ENCODE data around the gene NF1.
A peak's percentile ranks its signal among the peaks of the same experiment; 100 is the strongest.

The NF1 gene

DNA sequence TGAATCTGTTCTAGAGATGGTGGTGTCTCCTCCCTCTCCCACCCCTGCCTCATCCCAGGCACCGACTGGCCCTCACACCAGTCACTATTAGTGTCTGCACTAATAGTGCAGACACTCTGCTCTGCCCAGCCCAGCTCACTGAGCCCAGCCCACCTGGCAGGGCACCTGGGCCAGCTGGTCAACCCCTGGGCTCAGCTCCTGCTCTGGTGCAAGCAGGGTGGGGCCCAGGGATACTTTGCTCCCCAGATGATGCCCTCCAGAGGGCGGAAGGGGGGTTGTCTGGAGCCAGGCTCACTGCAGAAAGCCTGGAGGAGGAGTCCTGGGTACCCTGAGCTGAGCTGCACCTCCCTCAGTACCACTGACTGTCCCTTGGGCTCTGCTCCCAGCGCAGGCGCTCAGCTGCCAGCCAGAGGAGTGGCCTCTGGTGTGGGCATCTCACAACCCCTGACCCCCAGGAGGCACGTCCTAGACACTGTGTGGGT is 311.2 kb downstream of the NF1 start:
- TF ChIP-seq, protein P1, sequence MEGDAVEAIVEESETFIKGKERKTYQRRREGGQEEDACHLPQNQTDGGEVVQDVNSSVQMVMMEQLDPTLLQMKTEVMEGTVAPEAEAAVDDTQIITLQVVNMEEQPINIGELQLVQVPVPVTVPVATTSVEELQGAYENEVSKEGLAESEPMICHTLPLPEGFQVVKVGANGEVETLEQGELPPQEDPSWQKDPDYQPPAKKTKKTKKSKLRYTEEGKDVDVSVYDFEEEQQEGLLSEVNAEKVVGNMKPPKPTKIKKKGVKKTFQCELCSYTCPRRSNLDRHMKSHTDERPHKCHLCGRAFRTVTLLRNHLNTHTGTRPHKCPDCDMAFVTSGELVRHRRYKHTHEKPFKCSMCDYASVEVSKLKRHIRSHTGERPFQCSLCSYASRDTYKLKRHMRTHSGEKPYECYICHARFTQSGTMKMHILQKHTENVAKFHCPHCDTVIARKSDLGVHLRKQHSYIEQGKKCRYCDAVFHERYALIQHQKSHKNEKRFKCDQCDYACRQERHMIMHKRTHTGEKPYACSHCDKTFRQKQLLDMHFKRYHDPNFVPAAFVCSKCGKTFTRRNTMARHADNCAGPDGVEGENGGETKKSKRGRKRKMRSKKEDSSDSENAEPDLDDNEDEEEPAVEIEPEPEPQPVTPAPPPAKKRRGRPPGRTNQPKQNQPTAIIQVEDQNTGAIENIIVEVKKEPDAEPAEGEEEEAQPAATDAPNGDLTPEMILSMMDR (conservative IDR thresholded peaks at IDR 0.05; ENCODE audit: low read depth, low read length): no peak
- DNase-seq (ENCODE audit: low read depth): no peak

DNA sequence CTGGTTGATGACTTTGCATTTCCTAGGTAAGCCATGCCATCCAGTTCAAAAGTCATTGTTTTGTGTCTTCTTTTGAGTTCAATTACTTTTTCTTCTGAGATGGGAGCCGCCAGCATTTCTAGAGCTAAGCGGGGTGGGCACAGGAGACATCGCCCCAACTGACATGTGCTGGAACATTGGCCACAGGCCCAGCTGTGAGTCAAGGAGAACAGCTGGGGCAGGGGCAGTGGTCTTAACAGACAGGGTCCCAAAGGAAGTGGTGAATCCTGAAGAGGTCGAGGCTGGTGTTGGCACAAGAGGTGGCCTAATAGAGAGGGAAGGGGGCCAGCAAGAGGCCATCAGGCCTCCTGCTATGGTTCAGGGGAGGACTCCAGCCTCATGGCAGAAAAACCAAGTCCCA is 313.8 kb downstream of the NF1 start:
- H3K4me3 ChIP-seq (ENCODE audit: low read depth, low read length): no peak overlapping the region
- DNase-seq (ENCODE audit: low read depth): no peak
- TF ChIP-seq, protein P1 (conservative IDR thresholded peaks at IDR 0.05; ENCODE audit: low read depth, low read length): no peak

More for the DNA sequence above, 311.2 kb downstream of the NF1 start:
- H3K4me3 ChIP-seq (ENCODE audit: low read depth, low read length): no peak overlapping the region

DNA sequence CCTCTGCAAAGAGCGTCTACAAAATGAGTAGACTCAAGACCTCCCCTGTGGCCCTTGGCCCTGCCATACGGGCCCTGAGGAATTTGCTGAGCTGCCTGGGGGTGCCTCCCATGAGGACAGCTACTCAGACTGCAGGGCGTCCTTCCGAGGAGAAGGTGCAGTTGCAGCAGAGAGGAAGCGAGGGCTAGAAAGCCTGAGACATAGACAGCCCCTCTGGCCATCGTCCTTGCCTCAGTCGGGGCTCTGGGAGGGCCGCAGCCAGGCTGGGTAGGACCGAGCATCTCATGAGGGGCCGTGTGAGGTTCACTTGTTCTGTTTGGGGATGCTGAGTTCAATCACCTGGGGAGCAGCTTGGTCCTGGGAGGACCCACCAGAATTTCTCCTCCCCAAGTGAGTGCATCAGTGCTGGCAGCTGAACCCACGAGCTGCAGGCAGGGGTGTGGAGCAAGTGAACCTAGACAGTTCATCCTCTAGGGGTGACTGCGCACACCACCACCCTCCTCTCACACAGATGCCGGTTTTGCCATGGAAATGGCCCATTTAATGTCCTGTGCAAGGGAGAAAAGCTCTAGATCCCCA is 317.0 kb downstream of the NF1 start:
- TF ChIP-seq, protein P1 (conservative IDR thresholded peaks at IDR 0.05; ENCODE audit: low read depth, low read length): no peak
- H3K4me3 ChIP-seq (ENCODE audit: low read depth, low read length): no peak overlapping the region
- no peak for DNase-seq (ENCODE audit: low read depth)

DNA sequence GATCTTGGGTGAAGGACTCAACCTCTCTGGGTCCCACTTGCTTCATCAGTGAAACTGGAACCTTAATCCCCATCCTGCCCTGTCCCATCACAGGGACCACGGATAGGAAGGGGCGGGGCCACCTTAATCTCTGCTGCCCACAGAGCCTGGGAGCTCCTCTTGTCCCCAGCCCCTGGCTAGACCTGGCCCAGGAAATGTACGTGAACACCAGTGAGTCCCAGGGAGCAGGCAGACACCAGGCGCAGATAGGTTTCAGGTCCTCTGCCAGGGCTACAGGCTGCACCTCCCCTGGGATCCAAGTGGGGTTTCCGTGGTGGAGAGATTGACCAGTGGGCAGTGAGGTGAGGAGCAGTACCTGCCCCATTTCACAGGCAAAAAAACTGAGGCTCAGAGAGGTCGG is 317.7 kb downstream of the NF1 start:
- TF ChIP-seq, protein P1 (conservative IDR thresholded peaks at IDR 0.05; ENCODE audit: low read depth, low read length): no peak
- no peak for DNase-seq (ENCODE audit: low read depth)
- no peak overlapping the region for H3K4me3 ChIP-seq (ENCODE audit: low read depth, low read length)

DNA sequence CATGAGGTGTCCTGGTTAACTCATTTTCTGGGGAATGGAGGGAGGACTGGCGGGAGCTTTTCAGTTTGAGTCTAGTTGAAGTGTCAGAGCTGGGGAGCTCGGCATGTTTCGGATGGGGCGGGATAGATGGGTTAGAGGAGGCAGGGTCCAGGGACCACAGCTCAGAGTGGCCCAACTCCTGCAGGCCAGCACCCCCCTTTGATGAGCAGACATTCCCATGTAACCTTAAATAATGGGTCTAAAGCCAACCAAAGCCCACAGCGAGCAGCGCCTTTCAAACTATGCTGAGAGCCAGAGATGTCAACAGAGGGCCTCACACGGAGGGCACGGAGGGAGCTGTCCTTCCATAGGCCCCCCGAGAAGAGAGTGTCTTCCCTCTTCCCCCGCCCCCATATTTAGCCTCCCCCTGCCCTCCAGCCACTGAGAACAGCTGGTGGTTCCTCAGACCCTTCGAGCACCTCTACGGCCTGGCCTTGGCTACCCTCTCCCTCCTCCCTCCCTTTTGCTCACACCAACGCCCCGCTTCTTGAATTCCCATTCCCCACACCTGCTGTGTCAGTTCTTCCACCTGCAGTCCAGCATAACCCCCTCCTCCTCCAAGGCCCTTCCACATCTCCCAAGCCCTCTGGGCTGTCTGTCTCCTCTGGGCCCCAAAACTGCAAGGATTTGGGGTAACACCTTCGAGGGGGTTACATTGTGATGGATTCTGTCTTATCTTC is 318.5 kb downstream of the NF1 start:
- DNase-seq (ENCODE audit: low read depth): no peak
- TF ChIP-seq, protein P1 (conservative IDR thresholded peaks at IDR 0.05; ENCODE audit: low read depth, low read length): no peak

DNA sequence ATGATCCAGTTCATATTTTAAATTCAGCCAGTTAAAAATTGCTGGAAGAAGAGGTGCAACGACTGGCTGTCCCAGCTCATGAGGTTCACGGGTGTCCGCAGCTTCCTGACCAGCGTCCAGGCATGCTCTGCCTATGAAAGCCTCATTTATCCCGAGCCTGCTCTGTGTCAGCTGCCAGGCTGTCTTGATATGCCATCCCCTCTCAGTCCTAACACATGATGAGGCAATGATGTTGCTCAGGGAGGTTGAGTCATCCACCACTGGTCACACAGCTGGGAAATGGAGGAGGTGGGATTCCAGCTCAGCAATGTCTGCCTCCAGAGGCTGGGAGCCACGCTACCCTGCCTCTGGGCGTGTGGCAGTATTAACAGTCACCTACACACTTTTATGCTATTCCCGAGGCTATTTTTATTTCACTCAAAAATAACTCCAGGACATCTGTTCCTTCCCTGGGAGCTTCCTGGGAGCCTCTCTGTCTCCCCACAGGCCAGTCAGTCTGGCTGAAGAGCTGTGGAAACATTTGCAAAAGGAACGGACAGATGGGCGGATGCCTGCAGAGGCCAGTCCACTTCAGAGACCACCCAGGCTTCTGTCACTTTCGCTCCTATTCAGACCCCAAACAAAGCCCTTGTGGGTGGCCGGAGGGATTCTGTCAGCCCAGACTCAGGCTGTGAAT is 319.2 kb downstream of the NF1 start:
- DNase-seq (ENCODE audit: low read depth): peak; percentile 54
- TF ChIP-seq, protein P1 (conservative IDR thresholded peaks at IDR 0.05; ENCODE audit: low read depth, low read length): no peak
- H3K4me3 ChIP-seq (ENCODE audit: low read depth, low read length): no peak overlapping the region

More for the DNA sequence above, 318.5 kb downstream of the NF1 start:
- H3K4me3 ChIP-seq (ENCODE audit: low read depth, low read length): no peak overlapping the region

Data from choroid plexus epithelial cell (primary cell).